GM12874 (cell line): ENCODE measurements around the gene WDFY4.

ENCODE experiments used
- CTCF ChIP-seq: IDR thresholded peaks from 2 replicates; pipeline ENCODE4 v1.5.1; 2011; ENCODE audit warnings: low read depth, mild to moderate bottlenecking, control low read depth, low read length, moderate library complexity; ENCODE audit not compliant: insufficient read depth

Gene WDFY4

GRCh38 chr10:48834189-48834965, 149.7 kb downstream of the WDFY4 start:
- TF ChIP-seq CTCF, result no peak

- TF ChIP-seq CTCF, result no peak
These were observed 151.1 kb downstream of the WDFY4 start for GRCh38 chr10:48835781-48836180.

GRCh38 chr10:48836605-48837004, 151.9 kb downstream of the WDFY4 start:
- TF ChIP-seq CTCF, result no peak

- no peak for TF ChIP-seq CTCF
These were observed 154.2 kb downstream of the WDFY4 start for GRCh38 chr10:48838834-48839233.

- no peak for TF ChIP-seq CTCF
These were observed 155.4 kb downstream of the WDFY4 start for GRCh38 chr10:48839809-48840679.

GRCh38 chr10:48842231-48842630, 157.6 kb downstream of the WDFY4 start:
- TF ChIP-seq CTCF, result no peak

GRCh38 chr10:48843198-48843597, 158.5 kb downstream of the WDFY4 start:
- no peak for TF ChIP-seq CTCF
